ENCODE data around the gene CNOT3.

Gene CNOT3

GRCh38 chr19:54123682-54124081 lies 13.9 kb upstream of the CNOT3 start:
- DNase-seq: no peak

- no peak for DNase-seq
Measured at GRCh38 chr19:54124393-54124792, 13.2 kb upstream of the CNOT3 start.

GRCh38 chr19:54125713-54126112 lies 11.8 kb upstream of the CNOT3 start:
- DNase-seq: no peak

- DNase-seq: no peak
Measured at GRCh38 chr19:54127688-54128440, 9.7 kb upstream of the CNOT3 start.

- no peak for DNase-seq
Measured at GRCh38 chr19:54128441-54128725, 9.2 kb upstream of the CNOT3 start.

- DNase-seq: no peak
Measured at GRCh38 chr19:54128796-54129616, 8.6 kb upstream of the CNOT3 start.

GRCh38 chr19:54129617-54129996 lies 8.0 kb upstream of the CNOT3 start:
- DNase-seq: no peak

- no peak for DNase-seq
Measured at GRCh38 chr19:54133312-54133956, 4.1 kb upstream of the CNOT3 start.

- no peak for DNase-seq
Measured at GRCh38 chr19:54133957-54134590, 3.5 kb upstream of the CNOT3 start.

- DNase-seq: no peak
Measured at GRCh38 chr19:54136086-54136863, 1.3 kb upstream of the CNOT3 start.

GRCh38 chr19:54136864-54137698 lies 481 bp upstream of the CNOT3 start:
- DNase-seq: peak; percentile 100

GRCh38 chr19:54138489-54139256 lies 1.1 kb downstream of the CNOT3 start:
- no peak for DNase-seq

GRCh38 chr19:54141356-54141755 lies 3.8 kb downstream of the CNOT3 start:
- no peak for DNase-seq

GRCh38 chr19:54142166-54142780 lies 4.7 kb downstream of the CNOT3 start:
- no peak for DNase-seq

- DNase-seq: no peak
Measured at GRCh38 chr19:54145541-54146158, 8.1 kb downstream of the CNOT3 start.

- DNase-seq: no peak
Measured at GRCh38 chr19:54147676-54148075, 10.1 kb downstream of the CNOT3 start.

GRCh38 chr19:54148158-54148557 lies 10.6 kb downstream of the CNOT3 start:
- DNase-seq: no peak

GRCh38 chr19:54149021-54149812 lies 11.7 kb downstream of the CNOT3 start:
- DNase-seq: no peak

- DNase-seq: no peak
Measured at GRCh38 chr19:54151362-54152035, 13.9 kb downstream of the CNOT3 start.

Measured in NCI-H226 (cell line).